ENCODE results near the gene ABTB2. TPM values are rescaled to one million over a fixed set of nuclear protein-coding genes. Genes with fewer than 3 reads are reported as not detected.

ABTB2 gene
- total RNA-seq, 1 donor from 2014 or later: 4.7 TPM

DNA sequence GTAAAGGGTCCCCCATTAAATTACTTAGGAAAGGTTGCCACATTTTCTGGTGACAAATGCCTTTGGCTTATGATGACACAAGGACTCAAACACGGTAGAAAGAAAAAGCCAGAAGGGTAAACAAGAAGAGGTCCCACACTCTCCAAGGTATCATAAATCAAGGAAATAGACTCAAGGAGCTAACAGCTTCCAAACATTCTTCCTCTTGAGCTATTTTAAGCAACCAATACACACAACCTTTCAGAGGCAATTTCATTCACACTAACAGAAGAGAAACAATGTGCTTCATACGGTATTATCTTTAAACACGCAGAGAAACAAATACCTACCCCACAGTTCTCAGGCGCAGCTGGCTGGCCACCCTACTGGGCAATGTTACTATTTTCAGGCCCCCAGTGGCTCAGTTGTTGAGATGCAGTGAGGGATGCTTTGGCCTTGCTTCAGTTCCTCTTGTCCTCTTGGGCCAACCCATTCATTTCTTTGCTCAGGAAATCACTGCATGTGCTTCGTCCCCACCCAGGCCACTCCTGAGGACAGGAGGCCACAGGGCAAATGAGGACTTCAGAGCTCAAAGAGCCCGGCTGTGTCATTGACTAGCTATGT lies 15.8 kb downstream of the ABTB2 start:
- no peak for DNase-seq (ENCODE audit: low spot score)

DNA sequence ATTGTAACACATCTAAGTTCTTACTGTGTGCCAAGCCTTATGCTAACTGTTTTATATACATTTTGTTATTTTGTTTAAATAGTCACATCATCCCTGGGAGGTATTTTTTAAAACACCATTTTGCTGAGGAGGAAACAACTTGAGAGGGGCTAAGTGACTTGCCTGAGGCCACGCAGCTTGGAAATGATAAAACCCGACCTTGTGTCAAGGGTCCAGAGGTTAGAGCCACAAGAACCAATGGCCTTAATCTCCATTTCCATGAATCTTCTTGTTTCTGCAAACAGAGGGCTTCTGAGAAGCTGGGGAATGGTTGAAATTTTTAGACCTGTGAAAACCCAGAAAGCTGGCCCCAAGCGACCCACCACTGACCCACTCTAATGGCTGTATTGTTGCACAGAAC lies 16.7 kb downstream of the ABTB2 start:
- no peak for DNase-seq (ENCODE audit: low spot score)

DNA sequence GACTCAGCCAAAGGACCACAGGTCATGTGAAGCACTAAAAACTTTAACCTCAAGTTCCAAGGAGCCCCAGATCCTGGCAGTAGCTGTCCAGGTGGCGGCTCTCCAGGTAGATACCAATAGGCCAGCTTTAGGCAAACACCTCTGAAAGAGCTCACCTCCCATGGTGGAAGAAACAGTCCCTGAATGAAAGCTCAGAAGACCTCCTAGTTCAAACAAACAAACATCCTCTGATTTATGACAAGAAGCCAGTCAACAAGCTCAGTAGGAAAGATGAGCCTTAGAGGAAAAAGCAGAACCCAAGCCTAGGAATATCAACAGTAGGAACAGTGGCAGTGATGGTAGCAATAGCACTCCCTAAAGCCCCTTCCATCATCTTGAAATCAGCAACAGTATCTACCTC lies 17.2 kb downstream of the ABTB2 start:
- no peak for DNase-seq (ENCODE audit: low spot score)

DNA sequence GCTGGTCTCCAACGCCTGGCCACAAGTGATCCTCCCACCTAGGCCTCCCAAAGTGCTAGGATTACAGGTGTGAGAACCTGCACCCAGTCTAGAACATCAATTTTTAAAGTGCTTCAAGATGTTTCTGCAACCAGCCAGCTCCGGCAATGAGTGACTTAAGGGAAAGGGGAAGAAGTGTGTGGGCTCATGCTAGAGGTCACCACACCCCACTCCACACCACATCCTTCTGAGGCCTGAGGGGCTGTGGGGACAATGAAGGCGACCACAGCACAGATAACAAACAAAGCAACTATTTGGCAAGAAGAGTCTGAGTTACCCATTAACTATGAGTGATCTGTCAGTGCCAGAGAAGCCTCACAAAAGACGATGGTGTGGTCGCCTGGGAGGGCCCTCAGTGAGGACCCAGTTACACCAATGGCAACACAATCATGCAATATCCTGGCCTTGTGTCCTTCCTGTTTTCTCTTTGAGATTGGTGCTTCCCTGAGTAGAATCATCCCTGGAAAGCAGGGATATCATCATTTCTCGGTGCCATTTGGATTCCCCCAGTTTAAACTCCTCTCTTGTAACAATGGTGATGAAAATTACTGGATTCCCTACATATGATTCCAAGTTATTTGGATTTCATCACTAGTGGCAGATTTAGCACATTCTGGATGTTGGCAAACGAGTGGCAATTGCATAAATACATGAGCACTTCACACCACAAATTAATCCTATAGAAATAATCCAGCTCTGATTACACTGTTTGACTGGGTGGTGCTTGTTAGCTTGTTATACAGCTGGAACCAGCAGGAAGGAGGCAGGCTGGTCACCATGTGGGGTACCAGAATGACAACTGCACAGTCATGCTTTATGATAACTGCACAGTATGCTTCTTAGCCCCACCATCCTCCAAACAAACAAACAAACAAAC lies 18.4 kb downstream of the ABTB2 start:
- DNase-seq (ENCODE audit: low spot score): no peak

DNA sequence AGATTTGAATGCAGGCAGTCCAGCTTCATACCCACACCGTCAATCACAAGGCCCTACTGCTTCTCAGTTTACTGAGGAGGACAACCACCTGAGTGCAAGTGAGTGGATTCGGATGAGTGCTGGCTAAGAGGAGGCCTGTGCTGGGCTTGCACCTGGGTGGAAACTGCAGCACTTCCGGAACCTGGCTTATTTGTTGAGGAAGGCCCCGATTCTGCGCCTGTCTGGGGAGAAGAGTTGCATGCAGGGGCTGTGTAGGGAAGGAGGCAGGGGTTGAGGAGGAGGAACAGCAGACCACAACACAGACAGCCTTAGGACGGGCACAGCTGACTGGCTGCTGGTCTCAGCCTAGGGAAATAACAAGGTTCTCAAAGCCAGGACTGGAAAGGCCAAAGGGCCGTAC lies 20.8 kb downstream of the ABTB2 start:
- no peak for DNase-seq (ENCODE audit: low spot score)

DNA sequence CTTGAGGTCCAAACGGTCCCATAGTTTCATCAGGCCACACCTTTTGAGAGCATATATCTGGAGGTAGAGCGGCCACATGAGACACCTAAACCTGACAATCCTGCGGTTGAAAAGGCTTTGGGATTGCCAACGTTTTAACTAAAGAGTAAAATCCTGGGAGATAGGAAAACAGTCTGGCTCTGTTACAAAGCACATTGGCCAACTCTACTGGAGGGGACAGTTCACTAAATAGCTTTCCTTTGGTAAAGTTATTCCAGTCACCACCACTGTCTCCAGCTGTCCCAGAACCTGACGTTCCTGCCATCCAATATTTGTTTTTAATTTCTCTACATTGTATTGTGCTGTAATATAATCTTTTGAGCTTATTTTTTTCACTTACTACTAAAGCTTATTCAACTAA lies 22.0 kb downstream of the ABTB2 start:
- DNase-seq (ENCODE audit: low spot score): no peak

DNA sequence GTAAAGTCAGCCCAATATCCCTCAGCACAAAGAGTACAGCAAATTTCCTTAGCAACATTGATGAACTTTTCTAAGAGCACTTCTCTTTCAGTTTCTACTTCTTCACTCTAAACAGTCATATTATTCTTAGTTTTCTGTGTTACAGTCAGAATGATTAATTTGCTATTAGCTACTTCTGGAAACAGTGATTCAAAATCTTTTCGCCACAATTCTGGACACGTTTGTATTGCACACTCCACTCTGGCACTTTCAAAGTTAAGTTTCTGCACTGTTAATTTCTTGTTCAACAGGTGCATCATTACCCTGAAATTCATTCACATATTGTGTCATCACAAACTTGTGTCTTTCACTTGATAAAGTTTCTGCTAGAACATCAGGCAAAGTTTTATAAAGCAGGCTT lies 22.5 kb downstream of the ABTB2 start:
- DNase-seq (ENCODE audit: low spot score): no peak

DNA sequence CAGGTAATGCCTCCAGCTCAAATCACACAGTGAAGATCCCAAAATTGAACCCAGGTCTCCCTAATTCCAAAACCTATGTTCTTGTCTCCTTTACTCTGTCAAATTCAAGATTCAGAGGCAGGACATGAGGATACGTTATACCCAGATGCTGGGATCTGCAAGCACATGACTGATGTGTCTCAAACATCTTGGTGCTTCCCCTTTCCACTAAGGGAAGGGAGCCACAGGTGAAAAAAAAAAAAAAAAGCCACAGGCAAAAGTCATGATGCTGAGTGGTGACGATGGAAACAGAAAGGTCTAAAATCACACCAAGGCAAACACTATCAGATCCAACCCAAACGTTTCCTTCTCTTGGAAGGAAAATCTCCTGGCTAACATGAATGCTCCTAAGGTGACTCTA lies 24.0 kb downstream of the ABTB2 start:
- DNase-seq (ENCODE audit: low spot score): no peak

DNA sequence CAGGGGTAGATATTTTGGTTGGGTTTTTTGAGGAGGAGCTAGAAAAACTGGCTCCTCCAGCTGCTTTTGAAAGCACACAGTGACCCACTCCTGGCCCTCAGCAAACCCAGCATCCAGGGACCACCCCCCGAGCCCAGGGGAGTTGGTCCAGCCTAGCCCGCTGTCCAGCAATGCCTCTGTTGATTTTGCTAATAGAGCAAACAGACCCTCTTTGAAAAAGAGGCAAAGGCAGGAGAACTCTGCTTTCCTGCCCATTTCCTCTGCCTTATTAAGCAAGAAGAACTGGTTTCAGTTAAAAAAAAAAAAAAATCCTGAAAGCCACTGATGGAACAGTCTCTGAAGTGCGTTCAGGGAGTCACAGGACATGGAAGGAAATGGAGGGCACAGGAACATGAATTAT lies 25.3 kb downstream of the ABTB2 start:
- no peak for DNase-seq (ENCODE audit: low spot score)

DNA sequence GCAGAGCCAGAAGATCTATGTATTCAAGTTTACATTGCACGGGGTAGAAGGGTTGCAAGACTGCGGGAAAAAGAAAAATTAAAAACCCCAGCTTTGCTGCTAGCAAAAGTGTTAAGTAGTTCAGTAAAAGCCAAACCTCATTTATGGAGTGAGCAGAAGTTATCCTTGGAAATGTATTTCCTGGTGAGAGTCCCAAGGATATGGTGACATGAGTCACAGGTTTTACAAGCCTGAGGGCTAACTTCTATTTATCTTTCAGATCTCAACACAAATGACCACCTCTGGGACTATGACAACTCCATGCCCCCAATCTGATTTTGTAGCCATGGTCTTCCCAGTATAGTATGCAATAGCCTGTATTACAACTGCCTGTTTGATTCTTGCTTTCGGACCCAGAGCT lies 26.1 kb downstream of the ABTB2 start:
- DNase-seq (ENCODE audit: low spot score): no peak

DNA sequence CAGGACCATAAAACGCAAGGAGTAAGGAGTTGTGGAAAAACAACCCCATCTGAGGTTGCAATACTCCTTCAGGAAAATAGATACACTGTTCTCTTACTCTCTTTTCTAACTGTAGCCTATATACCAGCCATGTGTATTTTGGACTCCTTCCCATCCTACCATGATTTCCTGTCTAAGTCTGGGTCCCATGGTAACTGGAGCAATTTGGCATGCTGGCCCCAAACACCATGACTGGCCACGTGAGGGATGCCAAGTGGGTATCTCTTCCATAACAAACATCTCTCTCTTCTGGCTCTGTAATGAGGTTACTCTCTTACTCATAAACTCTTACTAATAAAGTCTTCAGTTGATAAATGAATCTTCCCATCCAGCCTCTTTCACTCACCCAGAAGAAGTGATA lies 26.5 kb downstream of the ABTB2 start:
- no peak for DNase-seq (ENCODE audit: low spot score)

DNA sequence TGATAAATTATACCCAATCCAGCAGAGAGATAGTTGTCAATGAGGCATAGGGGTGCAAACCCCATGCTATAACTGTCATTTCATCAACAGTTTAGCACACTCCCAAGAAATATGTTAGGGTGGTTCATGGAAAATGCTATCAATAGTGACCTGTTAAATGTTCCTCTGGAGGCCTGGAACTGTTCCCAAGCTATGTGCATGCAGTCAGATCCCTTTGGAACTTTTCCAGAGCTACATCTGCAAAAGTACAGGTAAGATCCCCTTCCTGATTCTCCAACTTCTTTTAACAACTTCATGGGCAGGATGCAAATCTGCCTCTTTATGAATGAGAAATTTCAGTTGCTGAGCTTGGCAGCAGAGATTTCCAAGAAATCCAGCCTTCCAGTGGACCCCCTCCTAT lies 27.2 kb downstream of the ABTB2 start:
- DNase-seq (ENCODE audit: low spot score): no peak

DNA sequence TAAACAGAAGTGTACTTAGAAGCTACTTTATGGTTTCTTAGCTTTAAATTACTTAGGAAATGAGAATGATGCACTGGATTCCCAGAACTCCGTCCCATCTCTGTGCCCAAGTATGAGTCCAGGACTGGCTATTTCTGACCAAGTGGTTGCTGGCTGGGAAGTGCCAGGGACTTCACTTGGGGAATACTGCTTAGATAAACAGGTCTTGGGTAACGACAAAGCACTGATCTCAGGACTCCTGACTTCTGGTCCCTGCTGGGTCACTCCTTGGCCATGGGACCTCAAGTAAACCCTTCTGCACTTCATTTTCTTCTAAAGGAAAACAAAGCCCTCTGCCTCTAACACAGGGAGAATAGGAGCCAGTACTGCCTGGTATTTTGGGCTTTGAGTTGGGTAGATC lies 27.9 kb downstream of the ABTB2 start:
- DNase-seq (ENCODE audit: low spot score): no peak

DNA sequence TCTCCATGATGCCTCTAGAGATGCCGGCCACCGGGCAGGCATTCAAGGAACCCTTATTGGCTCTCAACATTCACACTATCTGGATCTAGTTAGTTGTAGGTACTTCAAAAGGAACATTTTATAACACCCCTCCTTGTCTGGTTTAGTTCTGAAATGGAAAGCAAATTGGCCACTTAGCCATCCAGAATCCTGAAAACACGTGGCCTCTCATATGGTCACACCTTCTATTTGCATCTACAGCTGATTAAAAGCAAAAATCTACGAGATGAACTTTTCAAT lies 29.2 kb downstream of the ABTB2 start:
- DNase-seq (ENCODE audit: low spot score): no peak

DNA sequence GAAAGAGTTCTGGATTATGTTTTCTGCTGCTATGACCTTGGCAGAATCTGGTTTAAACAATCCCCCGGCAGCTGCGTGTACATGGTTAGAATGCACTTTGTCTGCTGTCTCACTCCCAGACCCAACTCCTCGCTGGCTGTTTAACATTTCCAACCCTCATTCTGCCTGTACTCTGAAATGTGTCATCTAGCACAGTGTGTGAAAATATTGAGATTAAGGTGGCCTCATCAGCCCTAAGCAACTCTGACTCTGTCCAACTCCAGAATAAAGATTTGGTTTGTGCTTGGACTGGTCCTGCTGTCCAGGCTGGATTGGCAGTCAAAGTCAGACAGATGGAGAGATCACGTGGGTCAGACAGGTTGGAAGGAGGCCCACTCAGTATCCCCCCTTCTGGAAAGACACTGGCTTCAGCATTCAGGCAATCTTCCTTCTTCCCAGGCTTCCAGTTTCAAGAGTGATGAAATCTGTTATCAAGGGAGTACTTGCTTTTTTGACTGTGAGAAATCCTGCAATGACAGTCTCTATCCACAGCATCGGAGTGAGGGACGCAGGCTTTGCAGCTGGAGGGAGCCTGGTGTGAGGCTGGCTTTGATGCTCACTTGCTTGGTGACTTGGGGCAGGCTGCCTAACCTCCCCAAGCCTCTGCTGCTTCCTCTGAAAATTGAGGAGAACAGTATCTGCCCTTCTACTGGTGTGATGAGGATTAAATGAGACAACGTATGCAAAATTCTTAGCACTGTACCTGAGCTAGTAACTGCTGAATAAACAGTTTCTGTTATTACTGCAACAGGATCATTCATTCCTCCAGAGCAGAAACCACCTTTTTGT lies 29.8 kb downstream of the ABTB2 start:
- DNase-seq (ENCODE audit: low spot score): no peak

DNA sequence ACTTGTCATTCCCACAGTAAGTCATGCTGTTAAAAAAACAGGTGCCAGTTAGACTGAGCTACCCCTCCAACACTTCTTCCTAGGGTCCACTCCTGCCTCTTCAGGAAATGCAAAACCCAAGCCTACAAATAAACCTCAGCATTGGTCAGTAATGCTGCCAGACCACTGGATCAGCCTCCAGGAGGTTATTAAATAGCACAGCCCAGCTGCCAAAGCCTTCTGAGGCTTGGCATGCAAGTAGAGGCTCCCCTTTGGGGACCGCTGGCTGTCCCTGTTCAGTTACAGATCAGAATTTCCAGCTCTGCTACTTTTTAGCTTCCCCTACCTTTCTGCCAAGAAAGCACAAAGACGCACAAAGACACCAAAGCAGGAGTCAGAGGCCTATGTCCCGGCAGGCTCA lies 33.3 kb downstream of the ABTB2 start:
- no peak for DNase-seq (ENCODE audit: low spot score)

DNA sequence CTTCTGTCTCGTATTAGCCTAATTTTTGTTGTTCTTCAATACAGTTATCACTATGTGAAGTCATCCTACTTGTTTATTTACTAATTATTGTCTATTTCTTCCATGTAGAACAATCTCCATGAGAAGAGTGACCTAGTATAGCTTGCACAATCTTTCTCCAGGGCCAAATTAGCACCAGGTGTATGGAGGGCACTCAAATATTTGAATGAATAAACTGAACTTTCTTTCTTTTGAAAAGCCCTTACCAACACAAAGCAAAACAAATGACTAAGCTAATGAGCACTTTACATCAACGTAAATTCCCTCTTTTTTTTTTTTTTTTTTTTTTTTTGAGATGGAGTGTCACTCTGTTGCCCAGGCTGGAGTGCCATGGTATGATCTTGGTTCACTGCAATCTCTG lies 34.2 kb downstream of the ABTB2 start:
- DNase-seq (ENCODE audit: low spot score): no peak

DNA sequence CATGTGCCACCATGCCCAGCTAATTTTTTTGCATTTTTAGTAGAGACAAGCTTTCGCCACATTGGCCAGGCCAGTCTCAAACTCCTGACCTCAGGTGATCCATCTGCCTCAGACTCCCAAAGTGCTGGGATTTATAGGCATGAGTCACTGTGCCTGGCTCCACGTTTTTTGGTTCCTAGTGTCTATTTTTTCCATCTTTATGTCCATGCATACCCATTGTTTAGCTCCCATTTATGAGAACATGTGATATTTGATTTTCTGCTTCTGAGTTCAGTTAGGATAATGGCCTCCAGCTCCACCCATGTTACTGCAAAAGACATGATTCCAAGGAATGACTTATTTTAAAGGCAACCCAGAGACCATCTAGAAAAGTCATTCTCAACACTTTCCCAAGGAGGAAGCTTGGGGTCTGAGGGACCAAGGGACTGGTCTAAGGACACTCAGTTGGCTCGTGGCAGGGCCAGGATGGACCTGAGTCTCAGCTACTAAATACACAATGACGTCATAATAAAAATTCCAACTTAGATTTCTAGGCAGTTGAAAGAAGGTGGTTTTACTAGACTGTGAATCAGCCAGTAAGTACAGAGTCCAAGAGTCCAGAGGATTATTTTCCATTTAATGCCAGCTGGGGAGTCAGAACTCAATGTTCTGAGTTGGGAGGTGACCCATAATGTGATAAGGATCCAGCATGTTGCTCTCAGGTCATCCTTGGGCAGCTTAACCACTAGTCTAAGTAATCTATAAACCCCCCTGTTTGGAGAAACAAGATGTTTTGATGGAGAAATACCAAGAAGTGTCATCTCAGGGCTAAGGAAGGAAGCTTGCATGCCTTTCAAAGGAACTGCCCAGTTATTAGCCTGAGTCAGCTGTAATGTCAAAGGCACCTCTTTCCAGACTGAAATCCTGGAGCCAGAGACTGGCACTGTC lies 39.4 kb downstream of the ABTB2 start:
- DNase-seq (ENCODE audit: low spot score): no peak

DNA sequence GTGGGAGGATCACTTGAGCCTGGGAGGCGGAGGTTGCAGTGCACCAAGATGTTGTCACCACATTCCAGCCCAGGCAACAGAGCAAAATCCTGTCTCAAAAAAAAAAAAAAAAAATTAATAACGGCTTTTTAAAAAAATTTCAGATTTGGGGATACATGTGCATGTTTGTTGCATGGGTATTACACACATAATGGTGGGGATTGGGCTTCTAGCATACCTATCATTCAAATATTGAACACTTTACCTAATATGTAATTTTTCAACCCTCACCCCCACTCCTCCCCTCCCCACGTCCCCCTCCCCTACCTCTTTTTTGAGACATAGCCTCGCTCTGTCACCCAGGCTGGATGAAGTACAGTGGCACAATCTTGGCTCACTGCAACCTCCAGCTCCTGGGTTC lies 40.1 kb downstream of the ABTB2 start:
- no peak for DNase-seq (ENCODE audit: low spot score)

DNA sequence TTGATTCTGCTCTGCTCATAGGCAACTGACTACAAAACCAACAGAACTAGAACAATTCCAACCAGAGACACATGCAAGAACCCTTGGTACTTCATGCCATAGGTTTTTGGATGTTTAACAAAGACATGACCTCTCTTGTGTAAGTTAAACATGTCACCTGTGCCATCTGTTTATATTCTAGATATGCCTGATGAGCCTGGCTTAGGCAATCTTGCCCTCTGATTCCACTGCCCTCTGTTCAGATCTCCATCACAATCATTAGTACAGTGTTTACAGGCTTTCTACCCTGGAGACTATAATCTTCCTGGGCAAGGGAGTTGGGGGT lies 40.8 kb downstream of the ABTB2 start:
- DNase-seq (ENCODE audit: low spot score): no peak

DNA sequence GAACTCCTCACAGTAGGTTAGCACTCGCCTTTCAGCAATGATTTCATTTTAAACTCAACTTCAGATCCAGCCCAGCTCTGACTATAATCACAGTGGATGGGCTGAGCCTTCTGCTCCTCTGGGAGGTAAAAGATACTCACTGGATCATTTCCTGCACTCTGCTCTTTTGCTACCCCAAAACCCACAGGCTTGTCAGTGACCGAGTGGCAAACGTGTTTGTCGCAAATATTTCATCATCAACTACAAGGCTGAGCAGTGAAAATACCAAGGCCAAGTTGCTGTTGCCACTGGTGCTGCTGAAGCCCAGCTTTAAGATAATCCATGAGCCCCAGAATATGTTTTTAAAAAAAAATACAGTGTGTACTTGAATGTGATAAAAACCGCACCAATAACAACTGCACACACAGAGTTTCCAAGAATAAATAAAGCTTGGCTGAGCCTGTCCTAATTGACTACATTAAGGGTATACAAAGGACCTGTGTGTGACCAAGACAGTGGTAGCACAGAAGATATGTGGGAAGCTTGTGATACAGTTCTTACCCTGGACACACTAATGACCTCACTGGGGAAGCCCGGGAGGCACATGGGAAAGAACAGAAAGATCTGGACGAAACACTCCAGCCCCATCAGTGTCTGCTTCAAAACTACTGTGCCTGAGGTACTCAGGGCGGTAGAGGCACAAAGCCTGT lies 41.3 kb downstream of the ABTB2 start:
- no peak for DNase-seq (ENCODE audit: low spot score)

All from ureter (tissue), 1 donor.